ENCODE results near the gene NTSR1.
"Not testable (repeated sequence)": the region's sequence is repeated elsewhere in the genome, so short reads cannot be mapped to it uniquely, and the experiment has no call there.

Gene NTSR1

GRCh38 chr20:62678553-62678952 lies 30.1 kb upstream of the NTSR1 start:
- Histone ChIP-seq H3K9ac (ENCODE audit: low read length) (no peak overlapping the region), H3K4me3 (ENCODE audit: low read length) (no peak overlapping the region), H3K36me3 (ENCODE audit: control insufficient read depth, insufficient read depth, low read length) (no peaks in the 10 kb centered on the region), H3K27ac (ENCODE audit: low read depth, low read length) (no peak overlapping the region), H3K27me3 (ENCODE audit: control insufficient read depth, insufficient read depth, low read length) (no peaks in the 10 kb centered on the region), H3K4me1 (ENCODE audit: control insufficient read depth, insufficient read depth, low read length) (no peaks in the 10 kb centered on the region)

- Histone ChIP-seq H3K4me3 (ENCODE audit: low read length) (no peak overlapping the region), H3K36me3 (ENCODE audit: control insufficient read depth, insufficient read depth, low read length) (no peaks in the 10 kb centered on the region), H3K27ac (ENCODE audit: low read depth, low read length) (no peak overlapping the region), H3K27me3 (ENCODE audit: control insufficient read depth, insufficient read depth, low read length) (no peaks in the 10 kb centered on the region), H3K4me1 (ENCODE audit: control insufficient read depth, insufficient read depth, low read length) (no peaks in the 10 kb centered on the region), H3K9ac (ENCODE audit: low read length) (no peak overlapping the region)
Measured at GRCh38 chr20:62679978-62680589, 28.6 kb upstream of the NTSR1 start.

DNA sequence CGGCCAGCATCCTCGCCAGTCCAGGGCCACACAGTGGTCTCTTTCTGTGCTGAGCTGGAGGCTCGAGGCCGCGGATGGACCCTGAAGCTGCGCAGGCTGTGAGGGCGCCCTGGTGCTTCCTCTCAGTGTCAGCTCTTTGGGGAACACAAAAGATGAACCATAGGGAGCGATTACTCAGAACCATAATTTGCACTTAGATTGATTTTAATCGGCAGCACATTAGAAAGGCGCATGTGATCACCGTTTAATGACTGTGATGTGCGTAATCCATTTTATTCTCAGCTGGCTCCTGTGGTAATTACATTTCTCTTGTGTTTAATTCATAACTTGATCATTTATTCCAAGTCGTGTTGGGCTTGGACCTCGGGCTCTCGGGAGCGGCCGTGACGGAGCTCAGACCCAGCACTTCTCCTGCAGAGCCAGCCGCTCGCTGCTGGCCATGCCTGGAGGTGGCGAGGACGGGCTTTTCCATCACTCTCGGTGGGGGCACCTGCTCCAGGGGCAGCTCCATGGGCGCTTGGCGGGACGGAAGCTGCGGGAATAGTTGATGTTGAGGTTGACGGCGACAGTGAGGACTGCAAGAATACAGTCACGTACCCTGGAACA lies 25.6 kb upstream of the NTSR1 start:
- no peak overlapping the region for H3K27ac ChIP-seq (ENCODE audit: low read depth, low read length)
- no peaks in the 10 kb centered on the region for H3K4me1 ChIP-seq (ENCODE audit: control insufficient read depth, insufficient read depth, low read length)
- H3K9ac ChIP-seq (ENCODE audit: low read length), result no peak overlapping the region
- no peak overlapping the region for H3K4me3 ChIP-seq (ENCODE audit: low read length)
- no peaks in the 10 kb centered on the region for H3K36me3 ChIP-seq (ENCODE audit: control insufficient read depth, insufficient read depth, low read length)
- H3K27me3 ChIP-seq (ENCODE audit: control insufficient read depth, insufficient read depth, low read length), result no peaks in the 10 kb centered on the region

- not testable (repeated sequence) for H3K4me1 ChIP-seq (ENCODE audit: control insufficient read depth, insufficient read depth, low read length); H3K36me3 ChIP-seq (ENCODE audit: control insufficient read depth, insufficient read depth, low read length); H3K4me3 ChIP-seq (ENCODE audit: low read length); H3K9ac ChIP-seq (ENCODE audit: low read length); H3K27me3 ChIP-seq (ENCODE audit: control insufficient read depth, insufficient read depth, low read length); H3K27ac ChIP-seq (ENCODE audit: low read depth, low read length)
Measured at GRCh38 chr20:62683660-62684322, 24.8 kb upstream of the NTSR1 start.

DNA sequence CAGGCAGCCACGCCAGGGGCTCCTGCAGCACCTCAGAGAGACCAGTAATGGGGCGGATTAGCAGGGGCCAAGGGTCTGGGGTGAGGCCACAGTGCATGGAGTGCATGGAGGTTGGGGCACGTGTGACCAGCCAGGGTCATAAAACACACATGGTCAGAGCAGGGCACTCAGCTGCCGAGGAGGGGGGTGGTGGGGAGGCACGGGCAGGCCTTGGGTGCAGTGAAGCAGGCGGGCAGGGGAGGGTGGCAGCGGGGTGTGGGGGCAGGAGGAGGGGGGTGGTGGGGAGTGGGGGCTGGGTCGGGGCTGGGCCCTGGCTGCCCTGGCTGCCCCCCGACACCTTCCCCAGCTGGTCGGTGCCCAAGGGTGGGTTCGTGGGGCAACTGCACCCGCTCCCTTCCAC lies 23.7 kb upstream of the NTSR1 start:
- Histone ChIP-seq H3K36me3 (ENCODE audit: control insufficient read depth, insufficient read depth, low read length) (no peaks in the 10 kb centered on the region), H3K27me3 (ENCODE audit: control insufficient read depth, insufficient read depth, low read length) (no peaks in the 10 kb centered on the region), H3K27ac (ENCODE audit: low read depth, low read length) (no peak overlapping the region), H3K4me3 (ENCODE audit: low read length) (no peak overlapping the region), H3K9ac (ENCODE audit: low read length) (no peak overlapping the region), H3K4me1 (ENCODE audit: control insufficient read depth, insufficient read depth, low read length) (peaks cover 4% of the 10 kb centered on the region)

DNA sequence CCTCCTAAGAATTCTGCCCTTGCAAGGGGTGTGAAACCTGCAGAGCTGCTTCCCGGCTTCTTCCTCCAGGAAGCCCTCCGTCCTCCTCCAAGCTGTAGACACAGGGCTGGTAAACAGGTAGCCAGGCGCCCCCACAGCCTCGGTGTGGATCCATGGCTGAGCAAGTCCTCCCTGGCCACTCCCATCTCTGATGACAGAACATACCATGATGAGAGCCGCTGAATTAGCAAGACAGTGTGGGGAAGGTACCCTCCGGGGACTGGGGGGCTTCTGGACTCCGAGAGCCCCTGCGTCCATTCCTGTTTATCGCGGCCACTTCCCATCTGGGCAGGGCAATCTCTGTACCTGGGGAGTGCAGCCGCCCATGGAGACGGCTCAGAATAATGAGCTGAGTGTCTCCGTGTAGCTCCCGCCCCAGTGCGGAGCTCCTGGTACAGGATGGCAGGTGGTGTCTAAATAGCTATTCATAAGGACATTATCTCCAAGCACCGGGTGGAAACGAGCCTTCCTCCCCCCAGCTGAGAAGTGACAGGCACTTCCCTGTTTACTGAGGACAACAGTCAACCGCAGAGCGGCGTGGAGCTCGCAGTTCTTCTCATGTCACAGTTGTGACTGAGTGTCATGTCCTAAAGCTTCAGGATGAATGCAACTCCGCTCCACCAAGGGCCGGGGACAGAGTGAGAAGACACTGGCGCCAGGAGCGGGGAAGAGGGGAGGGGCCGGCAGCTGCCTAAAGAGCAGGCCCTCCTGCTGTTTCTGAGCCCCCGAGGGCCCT lies 22.7 kb upstream of the NTSR1 start:
- Histone ChIP-seq H3K36me3 (ENCODE audit: control insufficient read depth, insufficient read depth, low read length) (no peaks in the 10 kb centered on the region), H3K27ac (ENCODE audit: low read depth, low read length) (no peak overlapping the region), H3K4me1 (ENCODE audit: control insufficient read depth, insufficient read depth, low read length) (peaks cover 4% of the 10 kb centered on the region), H3K27me3 (ENCODE audit: control insufficient read depth, insufficient read depth, low read length) (no peaks in the 10 kb centered on the region), H3K4me3 (ENCODE audit: low read length) (no peak overlapping the region), H3K9ac (ENCODE audit: low read length) (no peak overlapping the region)

DNA sequence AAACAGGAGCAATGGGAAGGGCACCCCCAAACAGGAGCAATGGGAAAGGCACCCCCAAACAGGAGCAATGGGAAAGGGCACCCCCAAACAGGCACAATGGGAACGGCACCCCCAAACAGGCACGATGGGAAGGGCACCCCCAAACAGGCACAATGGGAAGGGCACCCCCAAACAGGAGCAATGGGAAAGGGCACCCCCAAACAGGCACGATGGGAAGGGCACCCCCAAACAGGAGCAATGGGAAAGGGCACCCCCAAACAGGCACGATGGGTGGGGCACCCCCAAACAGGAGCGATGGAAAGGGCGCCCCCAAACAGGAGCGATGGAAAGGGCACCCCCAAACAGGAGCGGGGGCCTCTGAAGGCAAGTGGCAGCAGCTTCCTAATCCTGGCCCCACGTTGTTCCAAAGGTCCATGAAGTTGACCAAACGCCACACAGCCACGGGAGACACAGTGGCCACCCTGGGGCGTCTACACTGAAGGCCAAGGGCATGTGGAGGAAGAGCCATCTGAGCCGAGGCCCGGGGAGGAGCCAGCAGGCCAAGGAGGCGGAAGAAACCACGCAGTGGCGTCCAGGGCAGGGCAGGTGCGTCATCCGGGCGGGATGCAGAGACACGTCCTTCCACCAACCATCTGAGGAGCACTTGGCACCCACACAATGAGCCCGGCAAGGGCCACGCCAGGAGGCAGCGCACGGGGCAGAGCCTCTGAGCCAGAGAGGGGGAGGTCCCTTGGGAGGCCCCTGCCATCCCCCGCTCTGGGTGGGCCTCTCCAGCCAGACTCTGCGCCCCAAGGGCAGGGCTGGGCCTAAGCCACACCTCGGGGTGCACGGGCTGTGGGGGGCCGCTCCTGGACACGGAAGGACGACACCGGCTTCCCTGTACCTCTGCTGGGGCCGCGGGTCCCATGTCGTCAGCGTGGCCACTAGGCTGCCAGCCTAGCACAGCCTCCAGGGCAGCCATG lies 21.5 kb upstream of the NTSR1 start:
- H3K27ac ChIP-seq (ENCODE audit: low read depth, low read length), result no peak overlapping the region
- peaks cover 4% of the 10 kb centered on the region for H3K4me1 ChIP-seq (ENCODE audit: control insufficient read depth, insufficient read depth, low read length)
- H3K27me3 ChIP-seq (ENCODE audit: control insufficient read depth, insufficient read depth, low read length), result no peaks in the 10 kb centered on the region
- no peak overlapping the region for H3K9ac ChIP-seq (ENCODE audit: low read length)
- no peaks in the 10 kb centered on the region for H3K36me3 ChIP-seq (ENCODE audit: control insufficient read depth, insufficient read depth, low read length)
- H3K4me3 ChIP-seq (ENCODE audit: low read length), result no peak overlapping the region

DNA sequence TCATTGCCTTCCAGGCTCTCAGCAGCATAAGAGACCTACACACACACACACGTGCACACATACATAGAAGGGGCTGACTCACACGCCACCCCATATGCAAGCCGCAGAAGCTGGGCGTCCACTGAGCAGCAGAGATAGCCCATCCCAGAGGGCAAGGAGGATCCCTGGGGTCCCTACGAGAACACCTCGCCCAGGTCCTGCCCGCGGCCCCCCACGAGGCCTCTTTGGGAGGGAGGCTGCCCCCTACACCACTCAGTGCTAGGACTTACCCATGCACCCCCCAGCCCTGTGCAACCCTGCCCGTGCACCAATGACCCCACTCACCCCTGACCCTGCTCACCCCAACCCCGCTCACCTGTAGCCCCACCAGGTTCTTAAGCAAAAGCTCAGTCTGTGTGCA lies 20.6 kb upstream of the NTSR1 start:
- no peak overlapping the region for H3K27ac ChIP-seq (ENCODE audit: low read depth, low read length)
- H3K4me1 ChIP-seq (ENCODE audit: control insufficient read depth, insufficient read depth, low read length), result peaks cover 4% of the 10 kb centered on the region
- H3K27me3 ChIP-seq (ENCODE audit: control insufficient read depth, insufficient read depth, low read length), result no peaks in the 10 kb centered on the region
- H3K9ac ChIP-seq (ENCODE audit: low read length), result no peak overlapping the region
- H3K36me3 ChIP-seq (ENCODE audit: control insufficient read depth, insufficient read depth, low read length), result no peaks in the 10 kb centered on the region
- H3K4me3 ChIP-seq (ENCODE audit: low read length), result no peak overlapping the region

DNA sequence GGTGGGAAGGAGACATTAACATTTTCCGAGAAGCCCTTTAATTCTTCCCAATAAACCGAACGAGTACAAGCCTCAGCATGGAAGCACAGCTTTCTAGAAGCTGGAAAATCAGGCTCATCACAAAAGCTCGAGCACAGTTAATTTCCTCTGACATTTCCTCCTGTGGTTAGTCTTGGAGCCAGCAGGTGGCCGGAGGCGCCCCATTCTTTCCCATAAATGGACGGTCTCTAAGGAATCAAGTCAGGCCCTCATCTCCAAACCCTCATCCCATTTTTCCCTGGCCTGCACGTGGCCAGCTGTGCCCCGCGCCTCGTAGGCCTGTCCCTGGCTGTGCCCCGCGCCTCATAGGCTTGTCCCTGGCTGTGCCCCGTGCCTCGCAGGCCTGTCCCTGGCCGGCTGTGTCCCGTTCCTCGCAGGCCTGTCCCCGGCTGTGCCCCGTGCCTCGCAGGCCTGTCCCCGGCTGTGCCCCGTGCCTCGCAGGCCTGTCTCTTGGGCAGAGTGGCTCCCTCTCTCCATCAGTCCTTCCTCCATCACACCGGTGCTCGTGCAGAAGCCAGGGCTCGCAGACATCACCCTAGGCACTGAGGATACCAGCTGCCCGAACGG lies 19.7 kb upstream of the NTSR1 start:
- Histone ChIP-seq H3K9ac (ENCODE audit: low read length) (no peak overlapping the region), H3K4me1 (ENCODE audit: control insufficient read depth, insufficient read depth, low read length) (peaks cover 4% of the 10 kb centered on the region), H3K36me3 (ENCODE audit: control insufficient read depth, insufficient read depth, low read length) (no peaks in the 10 kb centered on the region), H3K4me3 (ENCODE audit: low read length) (no peak overlapping the region), H3K27me3 (ENCODE audit: control insufficient read depth, insufficient read depth, low read length) (peaks cover under 1% of the 10 kb centered on the region), H3K27ac (ENCODE audit: low read depth, low read length) (peak overlapping the region; percentile 37)

DNA sequence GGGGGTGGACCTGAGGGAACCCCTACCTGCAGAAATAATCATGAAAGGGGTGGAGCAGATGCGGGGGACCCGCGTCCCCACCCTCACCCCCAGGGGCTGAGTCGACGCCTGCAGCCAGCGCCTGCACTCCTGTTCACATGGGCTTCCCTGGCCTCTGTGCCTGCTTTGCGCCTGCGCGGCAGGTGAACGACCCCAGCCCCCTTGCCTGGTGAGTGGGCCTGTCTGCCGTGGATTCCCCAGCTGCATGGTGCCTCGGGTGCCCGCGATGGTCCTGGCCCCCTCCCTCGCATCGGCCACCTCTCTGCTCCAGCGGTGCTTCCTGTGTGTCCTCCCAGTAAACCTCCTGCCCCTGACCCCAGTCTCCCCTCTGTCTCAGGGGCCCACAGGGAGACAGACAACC lies 18.8 kb upstream of the NTSR1 start:
- Histone ChIP-seq H3K4me1 (ENCODE audit: control insufficient read depth, insufficient read depth, low read length) (peaks cover 4% of the 10 kb centered on the region), H3K27me3 (ENCODE audit: control insufficient read depth, insufficient read depth, low read length) (peaks cover 2% of the 10 kb centered on the region), H3K4me3 (ENCODE audit: low read length) (no peak overlapping the region), H3K36me3 (ENCODE audit: control insufficient read depth, insufficient read depth, low read length) (no peaks in the 10 kb centered on the region), H3K9ac (ENCODE audit: low read length) (no peak overlapping the region), H3K27ac (ENCODE audit: low read depth, low read length) (no peak overlapping the region)

DNA sequence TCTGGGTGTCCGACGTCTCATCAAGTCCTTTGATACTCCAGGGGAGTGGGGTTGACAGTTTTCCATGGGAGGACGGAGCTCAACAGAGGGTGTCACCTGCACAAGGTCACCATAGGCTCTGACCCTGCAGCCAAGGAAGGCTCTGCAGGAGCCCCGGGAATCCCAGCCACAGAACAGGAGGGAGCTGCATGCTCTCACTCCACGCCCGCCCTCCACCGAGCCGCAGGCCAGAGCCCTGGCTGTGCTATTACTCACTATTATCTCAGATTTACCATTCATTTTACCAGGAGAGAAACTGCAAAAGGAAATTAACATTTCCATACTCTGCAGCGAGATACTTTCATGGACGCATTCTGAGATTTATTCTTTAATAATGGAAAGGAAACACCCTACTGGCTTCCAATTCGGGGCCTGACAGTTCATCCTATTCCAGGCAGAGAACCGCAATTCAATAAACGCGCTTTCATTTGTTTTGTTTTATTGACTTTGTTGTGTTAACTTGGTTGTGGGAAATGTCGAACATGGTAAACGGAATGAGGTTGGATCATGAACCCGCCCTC lies 18.3 kb upstream of the NTSR1 start:
- H3K27me3 ChIP-seq (ENCODE audit: control insufficient read depth, insufficient read depth, low read length), result peaks cover 2% of the 10 kb centered on the region
- no peak overlapping the region for H3K27ac ChIP-seq (ENCODE audit: low read depth, low read length)
- no peaks in the 10 kb centered on the region for H3K36me3 ChIP-seq (ENCODE audit: control insufficient read depth, insufficient read depth, low read length)
- H3K4me1 ChIP-seq (ENCODE audit: control insufficient read depth, insufficient read depth, low read length), result peaks cover 4% of the 10 kb centered on the region
- H3K4me3 ChIP-seq (ENCODE audit: low read length), result no peak overlapping the region
- no peak overlapping the region for H3K9ac ChIP-seq (ENCODE audit: low read length)
